ENCODE measurements around the gene NCKAP5. TPM values are rescaled to one million over a fixed set of nuclear protein-coding genes. Genes with fewer than 3 reads are reported as not detected.

NCKAP5 gene
- total RNA-seq, 4 donors from 2014 or later: 0.55 to 6.6 (median 3.3) TPM; not detected in 1

DNA sequence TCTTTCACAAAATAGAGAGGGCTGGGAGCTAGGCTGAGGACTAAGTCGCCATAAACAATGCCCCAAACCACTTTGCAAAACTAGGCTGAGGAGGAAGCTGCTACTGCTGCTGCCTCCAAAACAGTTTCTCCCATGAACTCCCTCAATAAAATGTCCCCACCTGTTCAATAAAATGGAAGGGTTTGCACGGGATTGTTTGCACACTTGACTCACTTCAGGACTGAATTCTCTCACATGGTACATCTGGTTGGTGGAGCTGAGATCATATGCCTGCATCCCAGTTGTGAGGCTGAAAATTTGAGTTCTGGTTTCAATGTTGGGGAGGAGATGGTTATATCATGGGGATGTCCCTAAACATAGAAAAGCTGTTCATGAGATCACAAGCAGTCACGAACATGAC, 26.5 kb downstream of the NCKAP5 start:
- Histone ChIP-seq H3K4me3 (no peak overlapping the region), H3K9me3 (no peaks in the 10 kb centered on the region), H3K36me3 (no peaks in the 10 kb centered on the region), H3K4me1 (no peaks in the 10 kb centered on the region), H3K27me3 (no peaks in the 10 kb centered on the region), H3K27ac (no peak overlapping the region)
- TF ChIP-seq, protein P1, sequence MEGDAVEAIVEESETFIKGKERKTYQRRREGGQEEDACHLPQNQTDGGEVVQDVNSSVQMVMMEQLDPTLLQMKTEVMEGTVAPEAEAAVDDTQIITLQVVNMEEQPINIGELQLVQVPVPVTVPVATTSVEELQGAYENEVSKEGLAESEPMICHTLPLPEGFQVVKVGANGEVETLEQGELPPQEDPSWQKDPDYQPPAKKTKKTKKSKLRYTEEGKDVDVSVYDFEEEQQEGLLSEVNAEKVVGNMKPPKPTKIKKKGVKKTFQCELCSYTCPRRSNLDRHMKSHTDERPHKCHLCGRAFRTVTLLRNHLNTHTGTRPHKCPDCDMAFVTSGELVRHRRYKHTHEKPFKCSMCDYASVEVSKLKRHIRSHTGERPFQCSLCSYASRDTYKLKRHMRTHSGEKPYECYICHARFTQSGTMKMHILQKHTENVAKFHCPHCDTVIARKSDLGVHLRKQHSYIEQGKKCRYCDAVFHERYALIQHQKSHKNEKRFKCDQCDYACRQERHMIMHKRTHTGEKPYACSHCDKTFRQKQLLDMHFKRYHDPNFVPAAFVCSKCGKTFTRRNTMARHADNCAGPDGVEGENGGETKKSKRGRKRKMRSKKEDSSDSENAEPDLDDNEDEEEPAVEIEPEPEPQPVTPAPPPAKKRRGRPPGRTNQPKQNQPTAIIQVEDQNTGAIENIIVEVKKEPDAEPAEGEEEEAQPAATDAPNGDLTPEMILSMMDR (IDR thresholded peaks at IDR 0.05): no peak
- TF ChIP-seq POLR2A (IDR thresholded peaks at IDR 0.05): no peak
- DNase-seq: no peak
- intact Hi-C loops (cut with DNase I; ENCODE audit: low total_unique reads): no loop called here

DNA sequence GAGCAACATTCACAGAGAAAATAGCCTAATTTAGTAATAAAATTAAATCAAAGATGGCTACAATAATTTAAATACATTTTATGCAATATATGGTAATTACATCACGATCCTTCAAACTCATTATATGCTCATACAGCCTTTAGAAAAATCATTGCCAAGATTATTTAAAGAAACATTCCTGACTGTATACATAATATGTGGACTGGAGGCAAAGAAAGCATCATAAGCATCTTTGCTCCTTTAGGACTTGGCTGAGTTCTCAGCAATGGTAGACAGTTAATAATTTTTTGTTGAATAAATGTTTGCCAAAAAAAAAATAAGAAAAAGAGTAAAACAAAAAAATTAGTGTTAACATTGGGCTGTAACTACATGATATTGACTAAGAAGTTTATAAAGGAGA, 26.9 kb downstream of the NCKAP5 start:
- Histone ChIP-seq H3K9me3 (no peaks in the 10 kb centered on the region), H3K27me3 (no peaks in the 10 kb centered on the region), H3K36me3 (no peaks in the 10 kb centered on the region), H3K27ac (no peak overlapping the region), H3K4me1 (no peaks in the 10 kb centered on the region), H3K4me3 (no peak overlapping the region)
- DNase-seq: no peak
- TF ChIP-seq, protein P1 (IDR thresholded peaks at IDR 0.05): no peak
- no peak for TF ChIP-seq POLR2A (IDR thresholded peaks at IDR 0.05)
- intact Hi-C loops (cut with DNase I; ENCODE audit: low total_unique reads): no loop called here

DNA sequence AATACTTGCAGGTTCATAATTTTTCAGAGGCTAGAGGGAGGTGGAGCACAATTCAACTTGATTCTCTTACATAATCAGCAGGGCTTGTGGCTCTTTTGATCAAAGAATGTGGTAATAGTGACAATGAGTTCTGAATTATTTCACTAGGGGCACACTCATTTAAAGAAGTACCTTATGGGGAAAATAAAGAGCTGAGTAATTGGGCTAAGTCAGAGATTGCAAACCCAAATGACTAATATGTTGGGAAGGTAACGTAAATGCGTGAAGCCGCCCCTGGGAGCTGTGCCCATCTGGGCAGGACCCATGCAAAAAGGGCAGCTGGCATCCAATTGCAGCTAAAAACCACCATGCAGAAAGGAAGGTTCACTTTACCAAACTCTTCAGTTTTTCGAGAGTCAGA, 35.3 kb downstream of the NCKAP5 start:
- H3K4me1 ChIP-seq: no peaks in the 10 kb centered on the region
- no peak overlapping the region for H3K27ac ChIP-seq
- H3K36me3 ChIP-seq: no peaks in the 10 kb centered on the region
- intact Hi-C loops (cut with DNase I; ENCODE audit: low total_unique reads): no loop called here
- no peaks in the 10 kb centered on the region for H3K9me3 ChIP-seq
- no peaks in the 10 kb centered on the region for H3K27me3 ChIP-seq
- H3K4me3 ChIP-seq: no peak overlapping the region
- TF ChIP-seq, protein P1 (IDR thresholded peaks at IDR 0.05): no peak
- no peak for TF ChIP-seq POLR2A (IDR thresholded peaks at IDR 0.05)
- DNase-seq: no peak

DNA sequence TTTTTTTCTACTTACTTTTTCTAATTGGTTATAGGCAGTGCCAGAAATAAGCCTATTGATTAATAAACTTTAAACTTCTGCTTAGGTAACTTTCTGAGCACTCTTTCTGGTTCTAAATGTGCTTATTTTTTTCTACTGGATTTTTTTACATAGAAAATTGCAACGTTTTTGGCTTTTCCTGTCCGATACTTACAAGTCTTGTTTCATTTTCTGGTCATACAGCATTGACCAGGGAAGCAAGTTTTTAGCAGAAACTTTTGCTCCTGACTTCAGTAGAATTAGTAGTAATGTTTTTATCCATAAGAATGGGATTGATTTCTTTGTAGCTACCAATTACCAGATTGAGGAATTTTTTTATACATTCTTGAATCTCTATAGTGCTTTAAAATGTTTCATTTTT, 36.9 kb downstream of the NCKAP5 start:
- intact Hi-C loops (cut with DNase I; ENCODE audit: low total_unique reads): no loop called here
- no peak overlapping the region for H3K27ac ChIP-seq
- no peak overlapping the region for H3K4me3 ChIP-seq

DNA sequence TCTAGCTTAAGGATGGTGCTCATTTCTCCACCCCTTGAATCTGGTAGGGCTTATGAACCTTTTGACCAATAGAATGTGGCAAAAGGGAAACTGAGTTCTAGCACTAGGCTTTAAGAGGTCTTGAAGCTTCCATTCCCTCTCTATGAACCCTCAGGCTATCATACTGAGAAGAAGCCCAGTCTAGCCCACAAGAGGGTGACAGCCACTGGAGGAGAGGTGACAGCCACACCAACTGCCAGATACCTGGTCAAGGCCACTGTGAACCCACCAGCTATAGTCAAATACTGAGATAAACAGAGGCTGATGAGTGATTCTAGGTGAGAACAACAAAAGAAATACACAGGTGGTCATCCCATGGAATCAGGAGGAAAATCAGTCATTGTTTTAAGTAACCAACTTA, 37.6 kb downstream of the NCKAP5 start:
- H3K4me3 ChIP-seq: no peak overlapping the region
- no peak for TF ChIP-seq POLR2A (IDR thresholded peaks at IDR 0.05)
- TF ChIP-seq, protein P1 (IDR thresholded peaks at IDR 0.05): no peak
- DNase-seq: no peak

More for the DNA sequence above, 36.9 kb downstream of the NCKAP5 start:
- Histone ChIP-seq H3K9me3 (no peaks in the 10 kb centered on the region), H3K4me1 (no peaks in the 10 kb centered on the region), H3K36me3 (no peaks in the 10 kb centered on the region), H3K27me3 (no peaks in the 10 kb centered on the region)
- DNase-seq: no peak
- no peak for TF ChIP-seq POLR2A (IDR thresholded peaks at IDR 0.05)
- TF ChIP-seq, protein P1 (IDR thresholded peaks at IDR 0.05): no peak

More for the DNA sequence above, 37.6 kb downstream of the NCKAP5 start:
- intact Hi-C loops (cut with DNase I; ENCODE audit: low total_unique reads): no loop called here
- Histone ChIP-seq H3K27ac (no peak overlapping the region), H3K4me1 (no peaks in the 10 kb centered on the region), H3K27me3 (no peaks in the 10 kb centered on the region), H3K9me3 (no peaks in the 10 kb centered on the region), H3K36me3 (no peaks in the 10 kb centered on the region)
